ENCODE data around the gene RAD54L2. TPM values are rescaled to one million over a fixed set of nuclear protein-coding genes. Genes with fewer than 3 reads are reported as not detected.
"Not testable (repeated sequence)": the region's sequence is repeated elsewhere in the genome, so short reads cannot be mapped to it uniquely, and the experiment has no call there.

The RAD54L2 gene
- total RNA-seq, 1 experiment from 2014 or later: 7.4 TPM

DNA sequence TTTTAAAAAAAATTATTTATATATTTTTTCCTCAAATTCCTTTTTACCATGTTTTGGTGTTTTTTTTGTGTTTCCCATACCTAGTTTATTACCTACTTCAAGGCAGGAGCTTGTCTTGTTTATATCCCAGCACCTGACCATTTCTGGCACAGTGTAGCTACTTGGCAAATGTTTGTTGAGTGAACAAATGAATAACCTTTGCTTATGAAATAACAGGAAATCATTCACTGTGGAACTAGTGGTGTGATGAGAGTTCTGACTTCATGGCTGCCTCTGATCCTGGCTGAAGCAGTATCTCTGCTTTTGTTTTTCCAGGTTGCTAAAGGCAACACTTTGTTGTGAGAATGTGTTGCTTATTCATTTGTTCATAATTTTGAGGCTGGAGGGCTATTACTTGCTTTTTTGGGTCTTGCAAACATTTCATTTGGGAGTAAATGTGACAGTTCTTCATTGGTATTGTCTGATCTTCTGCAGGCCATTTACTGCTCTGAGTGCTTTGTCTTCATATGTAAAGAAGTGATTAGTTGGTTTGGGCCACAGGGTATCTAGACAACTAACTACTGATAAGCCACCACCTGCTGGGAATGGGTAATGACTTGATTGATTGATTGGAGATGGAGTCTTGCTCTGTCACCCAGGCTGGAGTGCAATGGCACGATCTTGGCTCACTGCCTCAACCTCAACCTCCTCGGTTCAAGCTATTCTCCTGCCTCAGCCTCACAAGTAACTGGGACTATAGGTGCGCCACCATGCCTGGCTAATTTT lies 5.7 kb downstream of the RAD54L2 start:
- DNase-seq (ENCODE audit: low spot score): no peak

GRCh38 chr3:51547274-51547673 lies 8.8 kb downstream of the RAD54L2 start:
- no peak for DNase-seq (ENCODE audit: low spot score)

- DNase-seq (ENCODE audit: low spot score): no peak
These were observed 10.8 kb downstream of the RAD54L2 start for GRCh38 chr3:51549311-51549710.

DNA sequence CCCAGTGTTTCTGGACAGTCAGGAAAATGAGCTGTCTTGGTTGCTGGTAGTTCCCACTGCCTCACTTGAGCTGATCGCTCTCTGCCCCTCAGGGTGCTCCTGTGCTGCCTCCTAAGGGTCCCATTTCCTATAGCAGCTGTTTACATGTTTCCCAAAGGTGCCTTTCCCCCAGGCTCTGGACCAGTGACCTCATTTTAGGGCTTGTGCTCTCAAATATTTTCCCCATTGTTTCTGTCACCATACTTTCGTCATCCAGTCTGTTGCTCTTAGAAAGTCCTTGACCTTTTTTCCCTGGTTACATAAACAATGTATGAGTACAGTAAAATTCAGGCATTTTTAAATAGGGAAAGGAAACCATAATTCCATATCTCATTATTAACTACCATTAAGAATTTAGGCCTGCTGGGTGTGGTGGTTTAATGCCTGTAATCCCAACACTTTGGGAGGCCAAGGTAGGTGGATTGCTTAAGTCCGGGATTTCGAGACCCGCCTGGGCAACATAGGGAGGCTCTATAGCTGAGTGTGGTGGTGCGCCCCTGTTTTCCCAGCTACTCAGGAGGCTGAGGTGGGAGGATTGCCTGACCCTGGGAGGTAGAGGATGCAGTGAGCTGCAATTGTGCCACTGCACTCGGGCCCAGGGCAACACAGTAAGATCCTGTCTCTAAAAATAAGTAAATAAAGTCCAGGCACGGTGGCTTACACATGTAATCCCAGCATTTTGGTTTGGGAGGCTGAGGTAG lies 11.7 kb downstream of the RAD54L2 start:
- no peak for DNase-seq (ENCODE audit: low spot score)

GRCh38 chr3:51557993-51558392 lies 19.5 kb downstream of the RAD54L2 start:
- DNase-seq (ENCODE audit: low spot score): no peak

GRCh38 chr3:51559411-51559888 lies 20.9 kb downstream of the RAD54L2 start:
- DNase-seq (ENCODE audit: low spot score): no peak

GRCh38 chr3:51559961-51560360 lies 21.4 kb downstream of the RAD54L2 start:
- DNase-seq (ENCODE audit: low spot score): no peak

- not testable (repeated sequence) for DNase-seq (ENCODE audit: low spot score)
These were observed 23.9 kb downstream of the RAD54L2 start for GRCh38 chr3:51562403-51562802.

DNA sequence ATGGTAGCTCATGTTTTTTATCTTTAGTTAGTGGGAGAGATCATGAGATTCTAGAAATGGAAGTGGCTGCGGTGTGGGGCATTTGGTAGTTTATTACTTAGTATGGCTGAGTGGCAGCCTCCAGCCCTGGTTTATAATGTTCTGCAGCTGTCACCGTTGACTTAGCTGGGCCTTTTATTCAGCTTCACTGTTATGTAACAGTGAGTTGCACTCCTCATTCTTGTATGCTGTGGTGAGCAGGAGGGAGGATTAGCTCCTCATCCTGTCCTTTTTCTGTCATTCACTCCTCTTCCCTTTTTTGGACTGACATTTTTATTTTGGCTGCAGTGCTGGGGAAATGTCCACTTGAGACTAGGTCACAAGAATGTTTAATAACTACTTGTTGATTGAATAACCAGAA lies 29.5 kb downstream of the RAD54L2 start:
- no peak for DNase-seq (ENCODE audit: low spot score)

GRCh38 chr3:51568996-51569395 lies 30.5 kb downstream of the RAD54L2 start:
- DNase-seq (ENCODE audit: low spot score): no peak

GRCh38 chr3:51578238-51578637 lies 39.7 kb downstream of the RAD54L2 start:
- no peak for DNase-seq (ENCODE audit: low spot score)

- no peak for DNase-seq (ENCODE audit: low spot score)
These were observed 41.9 kb downstream of the RAD54L2 start for GRCh38 chr3:51580418-51580817.

GRCh38 chr3:51581524-51581923 lies 43.0 kb downstream of the RAD54L2 start:
- DNase-seq (ENCODE audit: low spot score): no peak

GRCh38 chr3:51585197-51585596 lies 46.7 kb downstream of the RAD54L2 start:
- DNase-seq (ENCODE audit: low spot score): no peak

DNA sequence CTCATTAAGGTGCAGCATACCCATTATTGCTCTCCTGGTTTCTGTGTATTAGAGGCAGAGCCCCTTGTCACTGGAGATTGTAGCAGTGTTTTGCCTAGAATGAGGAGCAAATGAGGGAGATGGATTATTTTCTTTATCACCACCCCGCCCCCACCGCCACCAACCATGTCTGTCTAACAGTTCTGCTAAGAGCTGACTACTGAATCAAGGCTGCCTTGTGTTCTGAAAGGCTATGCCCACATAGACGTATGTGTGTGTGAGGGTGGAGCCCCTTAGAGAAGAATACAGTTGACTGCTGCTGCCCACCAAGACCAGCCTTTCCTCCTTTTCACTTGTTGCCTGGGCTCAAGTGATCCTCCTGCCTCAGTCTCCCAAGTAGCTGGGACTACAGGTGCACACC lies 47.4 kb downstream of the RAD54L2 start:
- DNase-seq (ENCODE audit: low spot score): no peak

Other genes starting within 250 kb of the RAD54L2 start
- 58.8 and 62.9 TPM in 2 replicates for gene MANF, start 153.4 kb upstream of the RAD54L2 start, total RNA-seq (2014; rRNA removed; shearing (Covaris generic))
- gene RBM15B, start 147.4 kb upstream of the RAD54L2 start, total RNA-seq (2014; rRNA removed; shearing (Covaris generic)): 32.9 and 36.4 TPM in 2 replicates
- gene DCAF1, start 38.7 kb upstream of the RAD54L2 start, total RNA-seq (2014; rRNA removed; shearing (Covaris generic)): 10.6 and 12.2 TPM in 2 replicates
- 41.0 and 44.2 TPM in 2 replicates for gene TEX264, start 132.5 kb downstream of the RAD54L2 start, total RNA-seq (2014; rRNA removed; shearing (Covaris generic))
- gene GRM2, start 168.3 kb downstream of the RAD54L2 start, total RNA-seq (2014; rRNA removed; shearing (Covaris generic)): 0.21 TPM in 1 of 2 replicates, not detected in the other
- not detected in 2 replicates for gene IQCF6, start 240.5 kb downstream of the RAD54L2 start, total RNA-seq (2014; rRNA removed; shearing (Covaris generic))